ENCODE measurements around the gene AARS2.

DNA sequence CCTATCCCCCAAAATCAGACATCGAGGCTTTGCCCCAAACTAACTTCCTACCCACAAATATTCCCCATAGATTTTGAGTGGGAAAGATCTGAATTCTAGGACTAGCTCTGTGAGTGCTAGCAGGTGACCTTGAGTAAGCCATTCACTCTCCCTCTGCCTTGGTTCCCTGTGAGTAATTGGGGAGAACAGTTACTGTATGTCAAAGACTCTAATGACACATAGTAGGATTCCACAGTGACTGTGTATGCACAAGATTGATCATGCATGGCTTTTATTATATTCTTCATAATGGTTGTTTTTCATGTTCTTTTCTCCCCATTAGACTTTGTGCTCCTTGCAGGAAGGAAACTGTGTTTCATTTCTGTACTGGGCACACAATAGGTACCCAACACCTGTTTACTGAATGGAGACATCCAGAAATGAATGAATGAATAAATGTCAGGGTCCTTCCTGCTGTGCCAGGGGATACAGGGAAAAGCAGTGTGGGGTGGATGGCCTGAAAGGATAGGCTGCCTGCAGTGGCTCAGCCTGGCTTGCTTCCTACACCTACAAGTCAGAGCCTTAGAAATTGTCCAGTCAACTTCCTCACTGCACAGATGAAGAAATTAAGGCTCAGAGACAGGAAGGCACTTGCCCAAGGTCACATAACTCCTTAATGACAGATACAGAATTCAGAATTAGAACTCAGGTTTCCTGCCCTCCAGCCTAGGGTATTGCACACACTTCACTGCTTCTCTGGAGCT is 43.8 kb downstream of the AARS2 start:
- TF ChIP-seq, protein P1, sequence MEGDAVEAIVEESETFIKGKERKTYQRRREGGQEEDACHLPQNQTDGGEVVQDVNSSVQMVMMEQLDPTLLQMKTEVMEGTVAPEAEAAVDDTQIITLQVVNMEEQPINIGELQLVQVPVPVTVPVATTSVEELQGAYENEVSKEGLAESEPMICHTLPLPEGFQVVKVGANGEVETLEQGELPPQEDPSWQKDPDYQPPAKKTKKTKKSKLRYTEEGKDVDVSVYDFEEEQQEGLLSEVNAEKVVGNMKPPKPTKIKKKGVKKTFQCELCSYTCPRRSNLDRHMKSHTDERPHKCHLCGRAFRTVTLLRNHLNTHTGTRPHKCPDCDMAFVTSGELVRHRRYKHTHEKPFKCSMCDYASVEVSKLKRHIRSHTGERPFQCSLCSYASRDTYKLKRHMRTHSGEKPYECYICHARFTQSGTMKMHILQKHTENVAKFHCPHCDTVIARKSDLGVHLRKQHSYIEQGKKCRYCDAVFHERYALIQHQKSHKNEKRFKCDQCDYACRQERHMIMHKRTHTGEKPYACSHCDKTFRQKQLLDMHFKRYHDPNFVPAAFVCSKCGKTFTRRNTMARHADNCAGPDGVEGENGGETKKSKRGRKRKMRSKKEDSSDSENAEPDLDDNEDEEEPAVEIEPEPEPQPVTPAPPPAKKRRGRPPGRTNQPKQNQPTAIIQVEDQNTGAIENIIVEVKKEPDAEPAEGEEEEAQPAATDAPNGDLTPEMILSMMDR (IDR thresholded peaks at IDR 0.05): no peak
- no peak for TF ChIP-seq POLR2A (IDR thresholded peaks at IDR 0.05)

Data from gastroesophageal sphincter (tissue), 3 donors.